HepG2 (cell line): Measurements from ENCODE around the gene NRL. TPM values are rescaled to one million over a fixed set of nuclear protein-coding genes. Genes with fewer than 3 reads are reported as not detected.

Experiments
- CAMTA2 ChIP-seq: sonication (generic); formaldehyde crosslinking; IDR thresholded peaks from 2 replicates; pipeline ENCODE4 v1.4.0; 2020; ENCODE audit warnings: mild to moderate bottlenecking, missing genetic modification reagents, borderline replicate concordance
- ELF4 ChIP-seq: sonication (generic); formaldehyde crosslinking; IDR thresholded peaks from 2 replicates; pipeline ENCODE4 v1.5.0; 2020; ENCODE audit warnings: missing genetic modification reagents, mild to moderate bottlenecking, moderate library complexity, borderline replicate concordance
- EP300 ChIP-seq, 3 experiments: sonication (generic) in 1 of 3; formaldehyde crosslinking in 1 of 3; IDR thresholded peaks; 2 replicates each; pipeline versions ENCODE4 v1.5.1 to v1.6.1; 2011 to 2020; ENCODE audit warnings: low read depth in 2 of 3, low read length in 2 of 3, borderline replicate concordance in 1 of 3, improper control_type of control experiment in 1 of 3, mild to moderate bottlenecking in 1 of 3, missing genetic modification reagents in 1 of 3, moderate library complexity in 1 of 3
- FOXA3 ChIP-seq: IDR thresholded peaks from 2 replicates; pipeline ENCODE4 v1.6.1; 2016; ENCODE audit warnings: missing genetic modification reagents, missing compliant biosample characterization
- LCORL ChIP-seq, 2 experiments: fragments of 450-650 bp in 1 of 2; sonication (generic) in 1 of 2; formaldehyde crosslinking in 1 of 2; IDR thresholded peaks; 2 replicates each; pipeline versions ENCODE4 v1.5.0 to v1.6.1; 2017 to 2020; ENCODE audit warnings: antibody characterized with exemption in 1 of 2, missing genetic modification reagents in 1 of 2
- MAFK ChIP-seq, 2 experiments: IDR thresholded peaks in 1 of 2; conservative IDR thresholded peaks in 1 of 2; 2 replicates each; pipeline ENCODE4 v1.6.1; 2011; ENCODE audit warnings: improper control_type of control experiment in 2 of 2, low read length in 2 of 2
- NFE2L2 ChIP-seq: fragments of 150-350 bp; IDR thresholded peaks from 2 replicates; pipeline ENCODE4 v1.6.1; 2014; ENCODE audit warnings: low read length
- RCOR2 ChIP-seq: IDR thresholded peaks from 2 replicates; pipeline ENCODE4 v1.6.1; 2016; ENCODE audit warnings: missing biosample characterization, missing genetic modification reagents
- SMARCC2 ChIP-seq: fragments of 450-650 bp; IDR thresholded peaks from 2 replicates; pipeline ENCODE4 v1.6.1; 2017; ENCODE audit warnings: antibody characterized with exemption, mild to moderate bottlenecking
- SOX13 ChIP-seq, 3 experiments: fragments of 450-650 bp in 1 of 3; sonication (generic) in 1 of 3; formaldehyde crosslinking in 1 of 3; IDR thresholded peaks in 2 of 3; conservative IDR thresholded peaks in 1 of 3; 2 replicates each; pipeline versions ENCODE4 v1.5.0 to v1.6.1; 2016 to 2020; ENCODE audit warnings: antibody characterized with exemption in 1 of 3, mild to moderate bottlenecking in 1 of 3, missing compliant biosample characterization in 1 of 3, missing genetic modification reagents in 1 of 3, moderate library complexity in 1 of 3
- ZBTB1 ChIP-seq: sonication (generic); formaldehyde crosslinking; IDR thresholded peaks from 2 replicates; pipeline ENCODE4 v1.4.0; 2020; ENCODE audit warnings: missing genetic modification reagents, borderline replicate concordance
- ZNF567 ChIP-seq: sonication (generic); formaldehyde crosslinking; IDR thresholded peaks from 2 replicates; pipeline ENCODE4 v1.8.1; 2023; ENCODE audit warnings: mild to moderate bottlenecking, missing genetic modification reagents, borderline replicate concordance
- ZNF616 ChIP-seq: sonication (generic); formaldehyde crosslinking; IDR thresholded peaks from 2 replicates; pipeline ENCODE4 v1.5.0; 2020; ENCODE audit warnings: low read depth, mild to moderate bottlenecking, missing genetic modification reagents
- ZNF703 ChIP-seq: sonication (generic); formaldehyde crosslinking; IDR thresholded peaks from 2 replicates; pipeline ENCODE4 v1.5.1; 2020; ENCODE audit warnings: missing genetic modification reagents, mild to moderate bottlenecking, moderate library complexity, borderline replicate concordance
- ZNF780A ChIP-seq: sonication (generic); formaldehyde crosslinking; IDR thresholded peaks from 2 replicates; pipeline ENCODE4 v1.8.0; 2022; ENCODE audit warnings: mild to moderate bottlenecking, missing genetic modification reagents, moderate library complexity
- polyA plus RNA-seq, 8 experiments: library from polyadenylated mRNA; depleted of rRNA in 3 of 8; stranded (reverse) in 7 of 8; unstranded in 1 of 8; fragments of >200 nt; fragmentation: Illumina TruSeq in 4 of 8; extraction: Trizol in 4 of 8; gene quantifications; 2 replicates each; pipeline versions ENCODE4 v1.2.1 to v1.2.3, GENCODE V29; 2011 to 2016; ENCODE audit warnings: low read depth in 4 of 8, missing spikeins in 1 of 8, mixed read lengths in 1 of 8; ENCODE audit not compliant: insufficient read depth in 1 of 8
- total RNA-seq, 5 experiments: library from RNA; depleted of rRNA; stranded (reverse); fragments of >200 nt; fragmentation: Illumina TruSeq; extraction: Trizol; gene quantifications; 2 replicates each; pipeline ENCODE4 v1.2.3, GENCODE V29; 2016; ENCODE audit warnings: low read depth in 1 of 5
- TF ChIP-seq, protein P1 (sequence below): sonication (generic); formaldehyde crosslinking; IDR thresholded peaks from 2 replicates; pipeline ENCODE4 v1.9.0; 2021; ENCODE audit warnings: missing genetic modification reagents, mild to moderate bottlenecking, borderline replicate concordance
- TF ChIP-seq, protein P2 (sequence below): sonication (generic); formaldehyde crosslinking; IDR thresholded peaks from 2 replicates; pipeline ENCODE4 v1.9.0; 2021; ENCODE audit warnings: mild to moderate bottlenecking, missing genetic modification reagents

Gene NRL
- total and polyA plus RNA-seq, 2 of the 13 experiments (the other 11 are each of a cell fraction or from before 2014, with no cell fraction given), result 2.5 to 4.7 TPM

DNA sequence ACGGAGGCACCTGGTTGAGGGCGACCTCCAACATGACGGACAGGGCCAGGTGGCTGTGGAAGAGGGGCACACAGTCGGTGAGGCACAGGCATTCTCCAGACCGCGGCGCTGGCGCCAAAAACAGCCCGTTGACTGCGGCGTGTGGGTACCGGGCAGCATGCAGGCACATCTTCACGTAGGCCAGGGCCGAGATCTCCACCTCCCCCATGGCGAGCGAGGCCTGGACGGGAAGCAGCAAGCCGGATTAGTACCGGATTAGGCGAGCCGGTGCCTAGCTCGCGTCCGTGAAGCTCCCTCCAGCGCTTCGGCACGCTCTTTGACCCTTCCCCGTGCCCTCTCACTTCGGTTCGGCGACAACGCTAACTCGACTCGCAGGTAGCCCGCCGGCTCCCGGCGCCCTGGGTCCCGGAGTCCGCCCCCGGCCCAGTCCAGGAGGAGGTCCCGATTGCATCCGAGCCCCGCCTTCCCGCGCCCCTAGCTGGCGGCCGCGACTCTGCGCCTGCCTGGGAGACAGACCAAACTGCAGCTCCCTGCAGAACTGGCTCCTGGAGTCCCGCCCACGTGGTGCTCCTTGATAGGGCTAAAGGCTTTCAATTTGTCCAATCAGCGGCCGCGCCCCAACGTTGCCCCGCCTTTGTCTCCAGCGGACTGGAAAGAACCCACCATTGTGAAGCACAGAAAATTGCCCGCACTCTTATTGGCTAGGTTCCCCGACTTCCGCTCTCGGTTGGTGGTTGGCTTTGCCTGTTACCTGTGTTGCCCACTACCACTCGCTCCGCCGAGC lies 26.5 kb upstream of the NRL start, which contains the start of gene EMC9 (continued):
- TF ChIP-seq ZNF703, result no peak
- TF ChIP-seq NFE2L2, result no peak
- TF ChIP-seq LCORL (IDR thresholded peaks at IDR 0.05), result no peak
- no peak for TF ChIP-seq LCORL (CRISPR knock-in tag; IDR thresholded peaks at IDR 0.05)
- TF ChIP-seq ELF4 (CRISPR knock-in tag), result peak; percentile 77; the same call in 1 of the 2 replicates
- TF ChIP-seq RCOR2 (CRISPR knock-in tag), result no peak
- no peak for TF ChIP-seq ZBTB1 (CRISPR knock-in tag)
- TF ChIP-seq, protein P1, sequence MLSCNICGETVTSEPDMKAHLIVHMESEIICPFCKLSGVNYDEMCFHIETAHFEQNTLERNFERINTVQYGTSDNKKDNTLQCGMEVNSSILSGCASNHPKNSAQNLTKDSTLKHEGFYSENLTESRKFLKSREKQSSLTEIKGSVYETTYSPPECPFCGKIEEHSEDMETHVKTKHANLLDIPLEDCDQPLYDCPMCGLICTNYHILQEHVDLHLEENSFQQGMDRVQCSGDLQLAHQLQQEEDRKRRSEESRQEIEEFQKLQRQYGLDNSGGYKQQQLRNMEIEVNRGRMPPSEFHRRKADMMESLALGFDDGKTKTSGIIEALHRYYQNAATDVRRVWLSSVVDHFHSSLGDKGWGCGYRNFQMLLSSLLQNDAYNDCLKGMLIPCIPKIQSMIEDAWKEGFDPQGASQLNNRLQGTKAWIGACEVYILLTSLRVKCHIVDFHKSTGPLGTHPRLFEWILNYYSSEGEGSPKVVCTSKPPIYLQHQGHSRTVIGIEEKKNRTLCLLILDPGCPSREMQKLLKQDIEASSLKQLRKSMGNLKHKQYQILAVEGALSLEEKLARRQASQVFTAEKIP, result no peak
- TF ChIP-seq, protein P2, sequence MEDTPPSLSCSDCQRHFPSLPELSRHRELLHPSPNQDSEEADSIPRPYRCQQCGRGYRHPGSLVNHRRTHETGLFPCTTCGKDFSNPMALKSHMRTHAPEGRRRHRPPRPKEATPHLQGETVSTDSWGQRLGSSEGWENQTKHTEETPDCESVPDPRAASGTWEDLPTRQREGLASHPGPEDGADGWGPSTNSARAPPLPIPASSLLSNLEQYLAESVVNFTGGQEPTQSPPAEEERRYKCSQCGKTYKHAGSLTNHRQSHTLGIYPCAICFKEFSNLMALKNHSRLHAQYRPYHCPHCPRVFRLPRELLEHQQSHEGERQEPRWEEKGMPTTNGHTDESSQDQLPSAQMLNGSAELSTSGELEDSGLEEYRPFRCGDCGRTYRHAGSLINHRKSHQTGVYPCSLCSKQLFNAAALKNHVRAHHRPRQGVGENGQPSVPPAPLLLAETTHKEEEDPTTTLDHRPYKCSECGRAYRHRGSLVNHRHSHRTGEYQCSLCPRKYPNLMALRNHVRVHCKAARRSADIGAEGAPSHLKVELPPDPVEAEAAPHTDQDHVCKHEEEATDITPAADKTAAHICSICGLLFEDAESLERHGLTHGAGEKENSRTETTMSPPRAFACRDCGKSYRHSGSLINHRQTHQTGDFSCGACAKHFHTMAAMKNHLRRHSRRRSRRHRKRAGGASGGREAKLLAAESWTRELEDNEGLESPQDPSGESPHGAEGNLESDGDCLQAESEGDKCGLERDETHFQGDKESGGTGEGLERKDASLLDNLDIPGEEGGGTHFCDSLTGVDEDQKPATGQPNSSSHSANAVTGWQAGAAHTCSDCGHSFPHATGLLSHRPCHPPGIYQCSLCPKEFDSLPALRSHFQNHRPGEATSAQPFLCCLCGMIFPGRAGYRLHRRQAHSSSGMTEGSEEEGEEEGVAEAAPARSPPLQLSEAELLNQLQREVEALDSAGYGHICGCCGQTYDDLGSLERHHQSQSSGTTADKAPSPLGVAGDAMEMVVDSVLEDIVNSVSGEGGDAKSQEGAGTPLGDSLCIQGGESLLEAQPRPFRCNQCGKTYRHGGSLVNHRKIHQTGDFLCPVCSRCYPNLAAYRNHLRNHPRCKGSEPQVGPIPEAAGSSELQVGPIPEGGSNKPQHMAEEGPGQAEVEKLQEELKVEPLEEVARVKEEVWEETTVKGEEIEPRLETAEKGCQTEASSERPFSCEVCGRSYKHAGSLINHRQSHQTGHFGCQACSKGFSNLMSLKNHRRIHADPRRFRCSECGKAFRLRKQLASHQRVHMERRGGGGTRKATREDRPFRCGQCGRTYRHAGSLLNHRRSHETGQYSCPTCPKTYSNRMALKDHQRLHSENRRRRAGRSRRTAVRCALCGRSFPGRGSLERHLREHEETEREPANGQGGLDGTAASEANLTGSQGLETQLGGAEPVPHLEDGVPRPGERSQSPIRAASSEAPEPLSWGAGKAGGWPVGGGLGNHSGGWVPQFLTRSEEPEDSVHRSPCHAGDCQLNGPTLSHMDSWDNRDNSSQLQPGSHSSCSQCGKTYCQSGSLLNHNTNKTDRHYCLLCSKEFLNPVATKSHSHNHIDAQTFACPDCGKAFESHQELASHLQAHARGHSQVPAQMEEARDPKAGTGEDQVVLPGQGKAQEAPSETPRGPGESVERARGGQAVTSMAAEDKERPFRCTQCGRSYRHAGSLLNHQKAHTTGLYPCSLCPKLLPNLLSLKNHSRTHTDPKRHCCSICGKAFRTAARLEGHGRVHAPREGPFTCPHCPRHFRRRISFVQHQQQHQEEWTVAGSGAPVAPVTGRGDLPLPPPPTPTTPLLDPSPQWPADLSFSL (CRISPR knock-in tag), result no peak
- TF ChIP-seq ZNF567, result no peak; the same call in 1 of the 2 replicates
- peak; percentile 98 for TF ChIP-seq CAMTA2
- TF ChIP-seq SMARCC2, result no peak
- peak; percentile 64 for TF ChIP-seq FOXA3 (CRISPR knock-in tag)
- TF ChIP-seq ZNF780A (CRISPR knock-in tag), result no peak
- peak; percentile 49 to 63 for TF ChIP-seq MAFK (conservative IDR thresholded peaks at IDR 0.05 in 1 of 2, IDR thresholded peaks at IDR 0.05 in 1 of 2; ENCODE audit: low read length in 2 of 2)
- TF ChIP-seq ZNF616, result no peak; the same call in none of the 2 replicates
- TF ChIP-seq EP300 (IDR thresholded peaks at IDR 0.05; ENCODE audit: low read depth in 2 of 2, low read length in 2 of 2), result peak in 1 of 2 experiments; percentile 70; a peak in 2 of 4 replicates
- TF ChIP-seq EP300 (CRISPR knock-in tag; IDR thresholded peaks at IDR 0.05; ENCODE audit: borderline replicate concordance), result no peak; the same call in 1 of the 2 replicates
- TF ChIP-seq SOX13 (IDR thresholded peaks at IDR 0.05), result peak; percentile 68; the same call in 1 of the 2 replicates
- TF ChIP-seq SOX13 (CRISPR knock-in tag; conservative IDR thresholded peaks at IDR 0.05 in 1 of 2, IDR thresholded peaks at IDR 0.05 in 1 of 2), result peak; percentile 60 to 72; a peak in 2 of 4 replicates
